CD4-positive, CD25-positive, alpha-beta regulatory T cell (primary cell): ENCODE data around the gene MSLN. TPM values are rescaled to one million over a fixed set of nuclear protein-coding genes. Genes with fewer than 3 reads are reported as not detected.

ENCODE experiments used
- ATAC-seq, 2 donors: fragments of 150-1000 bp; cut with Tn5 transposase; one replicate each; pipeline ENCODE4 v1.10.0; 2021; ENCODE audit warnings: low read depth in 2 of 2, moderate number of reproducible peaks in 2 of 2, moderate library complexity in 1 of 2
- DNase-seq, 3 donors: peaks; one replicate each; pipeline versions ENCODE4 v3.0.0 to v3.0.0-alpha.2; 2012 to 2022; ENCODE audit warnings: mixed read lengths in 1 of 3
- H3K27ac ChIP-seq: one replicate; pipeline ENCODE4 v1.7.0; 2013; ENCODE audit warnings: mild to moderate bottlenecking, low read length; ENCODE audit not compliant: insufficient read depth, poor library complexity, severe bottlenecking
- H3K27me3 ChIP-seq: one replicate; pipeline ENCODE4 v1.7.0; 2013; ENCODE audit warnings: low read length; ENCODE audit not compliant: control insufficient read depth, insufficient read depth
- H3K36me3 ChIP-seq: one replicate; pipeline ENCODE4 v1.7.0; 2013; ENCODE audit warnings: mild to moderate bottlenecking, low read length, moderate library complexity; ENCODE audit not compliant: control insufficient read depth, insufficient read depth
- H3K4me1 ChIP-seq: 2 replicates; pipeline ENCODE4 v1.7.0; 2013; ENCODE audit warnings: mild to moderate bottlenecking, low read length; ENCODE audit not compliant: insufficient read depth, control insufficient read depth, poor library complexity, severe bottlenecking
- H3K4me3 ChIP-seq: one replicate; pipeline ENCODE4 v1.7.0; 2013; ENCODE audit warnings: low read depth, mild to moderate bottlenecking, low read length, moderate library complexity
- H3K9me3 ChIP-seq, 2 experiments: 1 replicate in 1 of 2; 2 replicates in 1 of 2; pipeline ENCODE4 v1.7.0; 2013; ENCODE audit warnings: low read length in 2 of 2, mild to moderate bottlenecking in 1 of 2, moderate library complexity in 1 of 2; ENCODE audit not compliant: control insufficient read depth in 2 of 2
- H3K27ac Mint-ChIP-seq, 3 donors: one replicate each; pipeline ENCODE4 v1.8.0; 2020 to 2022; ENCODE audit warnings: mild to moderate bottlenecking in 3 of 3, mixed read lengths in 3 of 3, moderate library complexity in 2 of 3
- H3K27me3 Mint-ChIP-seq: one replicate; pipeline ENCODE4 v1.8.0; 2022; ENCODE audit warnings: mild to moderate bottlenecking, mixed read lengths
- H3K36me3 Mint-ChIP-seq: one replicate; pipeline ENCODE4 v1.8.0; 2020; ENCODE audit warnings: mixed read lengths
- H3K4me1 Mint-ChIP-seq, 4 donors: one replicate each; pipeline ENCODE4 v1.8.0; 2020 to 2022; ENCODE audit warnings: mixed read lengths in 4 of 4, mild to moderate bottlenecking in 1 of 4
- H3K4me3 Mint-ChIP-seq, 4 donors: one replicate each; pipeline ENCODE4 v1.8.0; 2020 to 2022; ENCODE audit warnings: mild to moderate bottlenecking in 4 of 4, mixed read lengths in 4 of 4, moderate library complexity in 3 of 4
- H3K9me3 Mint-ChIP-seq, 7 donors: one replicate each; pipeline ENCODE4 v1.8.0; 2020 to 2022; ENCODE audit warnings: mixed read lengths in 7 of 7, mild to moderate bottlenecking in 3 of 7, moderate library complexity in 2 of 7
- polyA plus RNA-seq, 4 donors: library from polyadenylated mRNA; unstranded; fragments of 300-500 nt; fragmentation: Illumina TruSeq; gene quantifications; one replicate each; pipeline ENCODE4 v1.2.3, GENCODE V29; 2021
- total RNA-seq: library from RNA; stranded (reverse); gene quantifications from one replicate; pipeline ENCODE4 v1.2.3, GENCODE V29; 2022

MSLN gene
- total and polyA plus RNA-seq, 5 donors from 2014 or later = not detected

DNA sequence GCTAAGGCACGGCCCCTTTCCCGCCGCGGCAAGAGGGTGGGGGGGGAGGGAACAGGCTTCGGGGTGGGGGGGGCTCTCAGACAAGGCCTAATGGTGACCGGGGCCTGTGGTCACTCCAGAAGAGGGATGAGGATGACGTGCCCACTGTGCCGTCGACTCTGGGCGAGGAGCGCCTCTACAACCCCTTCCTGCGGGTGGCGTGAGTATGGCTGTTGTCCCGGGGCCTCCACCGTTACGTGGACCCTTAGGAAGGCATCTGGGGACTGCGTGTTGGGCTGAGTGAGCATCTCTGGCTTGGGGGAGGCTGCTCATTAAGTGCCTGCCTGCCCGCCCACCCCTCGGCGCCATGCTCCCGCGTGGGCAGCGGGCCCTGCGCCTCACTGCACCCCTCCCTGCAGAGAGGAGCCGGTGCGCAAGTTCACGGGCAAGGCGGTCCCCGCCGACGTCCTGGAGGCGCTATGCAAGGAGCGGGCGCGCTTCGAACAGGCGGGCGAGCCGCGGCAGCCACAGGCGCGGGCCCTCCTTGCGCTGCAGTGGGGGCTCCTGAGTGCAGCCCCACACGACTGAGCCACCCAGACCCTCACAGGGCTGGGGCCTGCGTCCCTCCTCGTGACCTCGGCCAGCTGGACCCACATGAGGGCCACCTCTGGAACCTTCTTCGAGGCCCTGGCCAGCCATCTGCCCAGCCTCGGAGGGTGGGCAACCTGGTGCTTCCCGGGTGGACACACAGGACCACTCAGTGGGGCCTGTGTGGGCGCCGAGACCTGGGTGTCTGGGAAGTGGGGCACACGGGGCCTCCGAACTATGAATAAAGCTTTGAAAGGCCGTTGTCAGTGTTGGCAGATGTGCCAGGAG, 31.4 kb upstream of the MSLN start:
- Mint-ChIP-seq H3K4me3 (peak overlapping the region in 2 of 4 donors; percentile 55 to 62), H3K36me3 (no peaks in the 10 kb centered on the region), H3K9me3 (no peaks in the 10 kb centered on the region), H3K27ac (no peak overlapping the region), H3K27me3 (no peaks in the 10 kb centered on the region), H3K4me1 (peaks cover 0 to 9% (median 0%) of the 10 kb centered on the region in 4 donors)
- Histone ChIP-seq H3K36me3 (peaks cover 5% of the 10 kb centered on the region), H3K4me3 (no peak overlapping the region), H3K27ac (no peak overlapping the region), H3K9me3 (no peaks in the 10 kb centered on the region), H3K4me1 (peaks cover 20% of the 10 kb centered on the region), H3K27me3 (no peaks in the 10 kb centered on the region)
- no peak for ATAC-seq
- no peak for DNase-seq

DNA sequence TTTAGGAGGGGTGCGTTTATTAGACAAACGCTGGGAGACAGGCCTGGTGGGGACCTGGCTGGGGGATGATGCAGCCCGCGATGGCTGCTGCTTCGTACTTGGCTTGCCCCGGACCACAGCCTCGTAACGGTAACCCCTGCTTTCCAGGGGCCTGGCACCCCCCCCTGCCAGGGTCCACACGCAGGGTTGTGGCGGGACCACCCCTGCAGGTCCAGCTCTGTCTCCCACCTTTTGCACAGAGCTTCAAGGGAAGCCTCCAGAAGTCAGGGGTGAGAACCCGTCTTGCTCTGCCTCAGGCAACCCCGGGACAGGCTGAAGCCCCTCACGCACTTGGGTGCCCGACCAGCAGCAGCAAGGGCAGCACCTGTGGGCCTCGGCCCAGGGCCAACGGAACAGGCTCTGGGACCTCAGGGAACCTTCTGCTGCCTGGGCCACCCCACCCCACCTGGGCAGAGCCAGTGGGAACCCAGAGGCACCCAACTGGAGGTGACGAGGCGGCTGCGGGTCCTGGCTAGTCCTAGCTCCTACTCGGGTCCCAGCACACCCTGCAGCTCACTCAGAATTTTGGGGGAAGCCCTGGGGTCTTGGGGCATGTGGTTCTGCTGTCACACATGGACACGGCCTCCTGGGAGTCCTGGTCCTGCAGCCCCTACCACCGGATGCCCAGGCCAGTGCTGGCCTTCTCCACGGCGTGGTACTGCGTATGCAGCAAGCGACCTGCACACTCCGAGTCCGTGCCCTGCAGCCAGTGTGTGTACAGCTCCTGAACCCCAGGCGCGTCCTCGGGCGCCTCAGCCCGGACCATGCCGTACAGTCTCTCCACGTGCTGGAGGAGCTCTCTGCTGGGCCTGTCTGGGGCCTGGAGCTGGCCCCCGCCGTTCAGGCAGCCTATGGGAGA, 30.5 kb upstream of the MSLN start:
- peaks cover 0 to 8% (median 0%) of the 10 kb centered on the region in 4 donors for H3K4me1 Mint-ChIP-seq
- no peaks in the 10 kb centered on the region for H3K36me3 Mint-ChIP-seq
- Histone ChIP-seq H3K4me1 (peaks cover 20% of the 10 kb centered on the region), H3K36me3 (peaks cover 9% of the 10 kb centered on the region), H3K9me3 (no peaks in the 10 kb centered on the region), H3K4me3 (no peak overlapping the region), H3K27me3 (no peaks in the 10 kb centered on the region), H3K27ac (no peak overlapping the region)
- ATAC-seq = no peak
- H3K4me3 Mint-ChIP-seq = peak overlapping the region in 1 of 4 donors; percentile 11
- no peak overlapping the region for H3K27ac Mint-ChIP-seq
- no peaks in the 10 kb centered on the region for H3K9me3 Mint-ChIP-seq
- DNase-seq = no peak
- no peaks in the 10 kb centered on the region for H3K27me3 Mint-ChIP-seq

DNA sequence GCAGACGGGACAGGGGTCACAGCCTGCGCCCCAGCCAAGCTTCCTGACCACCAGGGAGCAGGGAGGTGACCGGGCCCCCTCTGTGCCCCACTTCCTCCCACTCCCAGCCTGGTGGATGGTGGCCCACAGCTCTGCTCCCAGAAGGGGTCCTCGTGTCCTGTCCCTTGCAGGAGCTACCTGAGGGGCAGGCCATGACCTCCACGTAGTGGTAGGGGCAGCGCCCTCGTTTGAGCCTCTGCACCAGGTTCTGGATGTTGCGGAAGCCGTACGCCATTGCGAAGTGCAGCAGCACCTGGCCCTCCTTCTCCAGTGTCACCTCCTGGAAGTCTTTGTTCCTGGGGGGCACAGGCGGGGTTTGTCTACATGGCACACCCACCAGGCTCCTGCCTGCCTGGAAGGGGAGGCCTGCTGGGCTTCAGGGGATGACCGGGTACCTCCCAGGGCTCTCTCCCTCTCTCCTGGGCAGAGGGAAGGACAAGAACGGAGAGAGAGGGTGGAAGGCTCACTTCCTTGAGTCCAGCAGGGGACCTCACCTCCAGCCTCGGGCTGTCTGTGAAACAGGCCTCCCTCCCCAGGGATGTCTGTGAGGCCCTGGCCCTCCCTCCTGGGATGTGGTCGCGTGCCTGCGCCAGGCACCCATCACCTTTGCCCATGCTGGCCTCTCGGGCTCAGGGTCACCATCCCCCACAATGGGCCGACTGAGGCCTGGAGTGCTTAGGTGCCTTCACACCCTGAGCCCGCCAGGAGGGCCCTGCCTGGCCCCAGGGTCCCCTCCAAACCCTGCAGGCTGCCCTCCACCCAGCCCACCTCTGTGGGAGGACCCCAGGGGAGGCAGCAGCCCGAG, 29.6 kb upstream of the MSLN start:
- no peaks in the 10 kb centered on the region for H3K27me3 Mint-ChIP-seq
- H3K4me1 ChIP-seq = peaks cover 20% of the 10 kb centered on the region
- H3K27me3 ChIP-seq = no peaks in the 10 kb centered on the region
- DNase-seq = no peak
- peaks cover 0 to 5% (median 1%) of the 10 kb centered on the region in 4 donors for H3K4me1 Mint-ChIP-seq
- H3K27ac ChIP-seq = no peak overlapping the region
- ATAC-seq = no peak
- no peak overlapping the region for H3K4me3 ChIP-seq
- no peaks in the 10 kb centered on the region for H3K9me3 ChIP-seq
- no peak overlapping the region for H3K27ac Mint-ChIP-seq
- H3K4me3 Mint-ChIP-seq = no peak overlapping the region
- no peaks in the 10 kb centered on the region for H3K9me3 Mint-ChIP-seq
- peaks cover 4% of the 10 kb centered on the region for H3K36me3 Mint-ChIP-seq
- peaks cover 13% of the 10 kb centered on the region for H3K36me3 ChIP-seq

DNA sequence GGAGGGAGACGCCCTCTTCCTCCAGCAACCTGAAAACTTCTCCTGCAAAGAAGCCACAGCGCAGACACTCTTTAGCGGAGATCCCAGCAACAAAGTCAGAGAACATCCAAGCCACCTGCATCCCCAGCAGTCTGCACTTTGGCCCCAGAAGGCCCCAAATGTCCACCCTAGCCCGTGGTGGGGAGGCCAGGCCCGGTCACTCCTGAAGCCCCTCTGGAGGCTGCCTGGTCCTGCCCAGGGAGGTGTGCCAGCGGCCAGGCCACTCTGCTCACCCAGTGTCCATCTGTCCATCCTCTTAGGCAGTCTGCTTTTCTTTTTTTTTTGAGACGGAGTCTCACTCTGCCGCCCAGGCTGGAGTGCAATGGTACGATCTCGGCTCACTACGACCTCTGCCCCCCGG, 28.2 kb upstream of the MSLN start:
- Mint-ChIP-seq H3K4me3 (no peak overlapping the region), H3K27me3 (no peaks in the 10 kb centered on the region), H3K9me3 (no peaks in the 10 kb centered on the region), H3K4me1 (peaks cover 0 to 5% (median 1%) of the 10 kb centered on the region in 4 donors), H3K27ac (peak overlapping the region in 1 of 3 donors; percentile 20), H3K36me3 (peaks cover 8% of the 10 kb centered on the region)
- Histone ChIP-seq H3K4me1 (peaks cover 10% of the 10 kb centered on the region), H3K27me3 (no peaks in the 10 kb centered on the region), H3K27ac (no peak overlapping the region), H3K36me3 (peaks cover 17% of the 10 kb centered on the region), H3K9me3 (no peaks in the 10 kb centered on the region), H3K4me3 (no peak overlapping the region)
- DNase-seq (no peak), ATAC-seq (no peak)

DNA sequence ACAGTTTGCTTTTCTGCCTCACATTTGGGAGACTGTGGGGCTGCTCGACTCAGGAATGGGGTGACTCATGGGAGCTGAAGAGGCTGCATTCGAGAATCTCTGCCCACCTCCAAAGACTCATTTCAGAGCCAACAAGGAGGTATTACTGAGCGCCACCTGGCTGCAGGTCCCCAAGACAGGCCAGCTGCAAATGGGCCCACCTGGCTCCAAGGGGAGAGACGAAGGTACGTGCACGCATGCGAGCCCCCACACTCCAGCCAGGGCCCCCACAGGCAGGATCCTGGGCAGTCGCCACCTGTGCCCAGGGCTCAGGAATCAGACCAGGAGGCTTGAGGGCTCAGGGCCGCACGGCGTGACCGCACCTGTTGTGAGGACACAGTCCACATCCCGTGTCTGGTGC, 27.6 kb upstream of the MSLN start:
- DNase-seq (no peak), ATAC-seq (no peak)
- peak overlapping the region in 1 of 3 donors; percentile 20 for H3K27ac Mint-ChIP-seq

DNA sequence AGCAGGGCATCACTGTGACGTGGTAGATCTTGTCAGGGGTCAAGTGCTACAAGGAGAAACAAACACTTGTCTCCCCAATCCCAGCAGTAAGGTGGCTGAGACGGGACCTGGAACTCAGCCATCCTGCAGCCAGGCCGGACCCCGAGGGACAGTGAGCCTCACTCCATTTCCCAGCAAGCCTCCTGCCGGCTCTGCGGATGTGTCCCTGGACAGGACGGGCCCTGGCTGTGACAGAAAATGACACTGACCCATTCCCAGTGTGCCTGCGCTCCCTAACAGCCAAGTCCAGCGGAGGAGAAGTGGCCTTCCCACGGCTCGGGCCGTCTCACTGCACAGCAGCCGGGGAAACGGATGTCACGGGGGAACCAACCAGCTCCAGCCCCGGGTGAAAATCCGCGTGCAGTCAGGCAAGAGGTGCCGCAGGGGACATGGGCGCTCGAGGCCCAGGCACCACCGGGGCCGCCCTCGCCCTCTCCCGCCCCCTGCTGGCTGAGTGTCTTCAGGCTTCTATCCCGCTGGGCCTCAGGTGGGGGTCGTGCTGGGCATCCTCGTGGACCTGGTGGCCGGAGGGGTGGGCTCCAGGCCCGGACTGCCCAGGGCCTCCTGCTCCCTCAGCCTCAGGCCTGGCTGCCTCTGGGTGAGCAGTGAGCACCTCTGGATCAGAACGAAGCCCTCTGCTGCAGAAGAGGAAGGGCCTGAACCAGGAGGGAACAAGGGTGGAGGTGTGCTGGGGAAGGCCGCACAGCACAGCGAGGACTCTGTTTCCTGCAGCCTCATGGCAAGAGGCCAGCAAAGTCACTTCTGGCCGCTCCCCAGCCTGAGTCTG, 26.9 kb upstream of the MSLN start:
- Histone ChIP-seq H3K9me3 (no peaks in the 10 kb centered on the region), H3K27ac (no peak overlapping the region), H3K36me3 (peaks cover 20% of the 10 kb centered on the region), H3K4me1 (peaks cover 2% of the 10 kb centered on the region), H3K27me3 (no peaks in the 10 kb centered on the region), H3K4me3 (no peak overlapping the region)
- Mint-ChIP-seq H3K4me1 (peaks cover 0 to 11% (median 1%) of the 10 kb centered on the region in 4 donors), H3K4me3 (no peak overlapping the region), H3K36me3 (peaks cover 8% of the 10 kb centered on the region), H3K27ac (no peak overlapping the region), H3K9me3 (no peaks in the 10 kb centered on the region), H3K27me3 (no peaks in the 10 kb centered on the region)
- DNase-seq = no peak
- ATAC-seq = peak in 1 of 2 donors; percentile 23

More for the DNA sequence above, 27.6 kb upstream of the MSLN start:
- H3K27me3 Mint-ChIP-seq = no peaks in the 10 kb centered on the region
- H3K4me1 ChIP-seq = peaks cover 5% of the 10 kb centered on the region
- no peak overlapping the region for H3K4me3 ChIP-seq
- H3K4me1 Mint-ChIP-seq = peaks cover 0 to 9% (median 1%) of the 10 kb centered on the region in 4 donors
- no peaks in the 10 kb centered on the region for H3K9me3 Mint-ChIP-seq
- H3K9me3 ChIP-seq = no peaks in the 10 kb centered on the region
- H3K27me3 ChIP-seq = no peaks in the 10 kb centered on the region
- H3K36me3 ChIP-seq = peaks cover 20% of the 10 kb centered on the region
- no peak overlapping the region for H3K27ac ChIP-seq
- peaks cover 8% of the 10 kb centered on the region for H3K36me3 Mint-ChIP-seq
- H3K4me3 Mint-ChIP-seq = no peak overlapping the region
